Uterus (tissue), 4 donors: ENCODE results near the gene JAK3. TPM values are rescaled to one million over a fixed set of nuclear protein-coding genes. Genes with fewer than 3 reads are reported as not detected.

Experiments used
- DNase-seq, 2 donors: peaks; one replicate each; pipeline ENCODE4 v3.0.0-alpha.2; 2019 to 2020
- H3K27ac ChIP-seq, 2 donors: fragments of 200-600 bp; sonication (generic); 1 replicate in 1 of 2; 2 replicates in 1 of 2; pipeline ENCODE4 v1.5.1; 2016 to 2018
- H3K27me3 ChIP-seq, 2 donors: fragments of 200-600 bp; sonication (generic); one replicate each; pipeline ENCODE4 v1.5.1; 2018 to 2019; ENCODE audit warnings: control low read depth in 1 of 2
- H3K36me3 ChIP-seq, 2 donors: fragments of 200-600 bp; sonication (generic); one replicate each; pipeline ENCODE4 v1.5.1; 2019; ENCODE audit warnings: control low read depth in 1 of 2
- H3K4me1 ChIP-seq, 2 donors: fragments of 200-600 bp; sonication (generic); one replicate each; pipeline ENCODE4 v1.5.1; 2018 to 2019; ENCODE audit warnings: control low read depth in 1 of 2
- H3K4me3 ChIP-seq, 2 donors: fragments of 200-600 bp; sonication (generic); 1 replicate in 1 of 2; 2 replicates in 1 of 2; pipeline ENCODE4 v1.5.1; 2018 to 2019; ENCODE audit warnings: mild to moderate bottlenecking in 1 of 2
- H3K9me3 ChIP-seq, 2 donors: fragments of 200-600 bp; sonication (generic); one replicate each; pipeline ENCODE4 v1.5.1; 2019; ENCODE audit warnings: control low read depth in 1 of 2
- CTCF ChIP-seq, 4 experiments: fragments of 200-600 bp in 2 of 4; fragments of 450-650 bp in 2 of 4; sonication (generic) in 2 of 4; IDR thresholded peaks; one replicate each; pipeline ENCODE4 v1.5.1; 2016 to 2019; ENCODE audit warnings: antibody characterized with exemption in 4 of 4, mild to moderate bottlenecking in 2 of 4, moderate library complexity in 1 of 4
- POLR2A ChIP-seq, 2 donors: fragments of 450-650 bp; IDR thresholded peaks; one replicate each; pipeline ENCODE4 v1.6.1; 2016; ENCODE audit warnings: antibody characterized with exemption in 2 of 2, mild to moderate bottlenecking in 1 of 2, moderate library complexity in 1 of 2
- intact Hi-C: fragments of 100-400 bp; cut with DNase I; formaldehyde crosslinking; loops from one replicate; pipeline ENCODE4 v1.15.1; 2023; ENCODE audit warnings: low total_unique reads
- total RNA-seq, 4 donors: library from RNA; depleted of rRNA in 3 of 4; stranded (reverse); fragments of >200 nt in 3 of 4; gene quantifications; one replicate each; pipeline versions ENCODE4 v1.1.0 to v1.2.4, GENCODE V29; 2014 to 2023
- donor health status: DM: yes; HTN: yes; CAD: no.

Gene JAK3
- total RNA-seq, 4 donors from 2014 or later = under 0.01 to 8.1 (median 2.7) TPM

GRCh38 chr19:17817668-17818363 is 30.0 kb downstream of the JAK3 start:
- H3K27ac ChIP-seq = no peak overlapping the region
- no peak for DNase-seq
- no peaks in the 10 kb centered on the region for H3K36me3 ChIP-seq
- intact Hi-C loops = no loop called here
- H3K4me1 ChIP-seq = no peaks in the 10 kb centered on the region
- H3K9me3 ChIP-seq = no peaks in the 10 kb centered on the region
- no peak overlapping the region for H3K4me3 ChIP-seq
- no peaks in the 10 kb centered on the region for H3K27me3 ChIP-seq
- TF ChIP-seq CTCF (IDR thresholded peaks at IDR 0.05) = no peak
- TF ChIP-seq POLR2A (IDR thresholded peaks at IDR 0.05) = no peak

- H3K27me3 ChIP-seq = no peaks in the 10 kb centered on the region
- TF ChIP-seq CTCF (IDR thresholded peaks at IDR 0.05) (no peak), POLR2A (IDR thresholded peaks at IDR 0.05) (no peak)
- DNase-seq = no peak
Measured at GRCh38 chr19:17812099-17812498, 35.7 kb downstream of the JAK3 start.

GRCh38 chr19:17811681-17812080 is 36.1 kb downstream of the JAK3 start:
- no peaks in the 10 kb centered on the region for H3K4me1 ChIP-seq
- H3K4me3 ChIP-seq = no peak overlapping the region
- no peaks in the 10 kb centered on the region for H3K9me3 ChIP-seq
- no peak overlapping the region for H3K27ac ChIP-seq
- TF ChIP-seq CTCF (IDR thresholded peaks at IDR 0.05) = no peak
- no peak for TF ChIP-seq POLR2A (IDR thresholded peaks at IDR 0.05)
- no peaks in the 10 kb centered on the region for H3K36me3 ChIP-seq
- no peaks in the 10 kb centered on the region for H3K27me3 ChIP-seq
- intact Hi-C loops = no loop called here
- no peak for DNase-seq

More at GRCh38 chr19:17812099-17812498, 35.7 kb downstream of the JAK3 start:
- Histone ChIP-seq H3K4me3 (no peak overlapping the region), H3K36me3 (no peaks in the 10 kb centered on the region), H3K4me1 (no peaks in the 10 kb centered on the region), H3K27ac (no peak overlapping the region), H3K9me3 (no peaks in the 10 kb centered on the region)
- intact Hi-C loops = no loop called here

GRCh38 chr19:17811103-17811502 is 36.7 kb downstream of the JAK3 start:
- intact Hi-C loops = no loop called here
- Histone ChIP-seq H3K36me3 (no peaks in the 10 kb centered on the region), H3K27me3 (no peaks in the 10 kb centered on the region), H3K27ac (no peak overlapping the region), H3K4me1 (no peaks in the 10 kb centered on the region), H3K4me3 (no peak overlapping the region), H3K9me3 (no peaks in the 10 kb centered on the region)
- DNase-seq = no peak
- TF ChIP-seq CTCF (IDR thresholded peaks at IDR 0.05) (no peak), POLR2A (IDR thresholded peaks at IDR 0.05) (no peak)

GRCh38 chr19:17807731-17808316 is 40.0 kb downstream of the JAK3 start:
- Histone ChIP-seq H3K27me3 (no peaks in the 10 kb centered on the region), H3K27ac (no peak overlapping the region), H3K36me3 (no peaks in the 10 kb centered on the region), H3K4me1 (no peaks in the 10 kb centered on the region), H3K9me3 (no peaks in the 10 kb centered on the region), H3K4me3 (no peak overlapping the region)
- intact Hi-C loops = no loop called here
- DNase-seq = no peak
- TF ChIP-seq CTCF (IDR thresholded peaks at IDR 0.05) = no peak
- TF ChIP-seq POLR2A (IDR thresholded peaks at IDR 0.05) = no peak
